Measurements from ENCODE around the gene ANXA3.

The ANXA3 gene

DNA sequence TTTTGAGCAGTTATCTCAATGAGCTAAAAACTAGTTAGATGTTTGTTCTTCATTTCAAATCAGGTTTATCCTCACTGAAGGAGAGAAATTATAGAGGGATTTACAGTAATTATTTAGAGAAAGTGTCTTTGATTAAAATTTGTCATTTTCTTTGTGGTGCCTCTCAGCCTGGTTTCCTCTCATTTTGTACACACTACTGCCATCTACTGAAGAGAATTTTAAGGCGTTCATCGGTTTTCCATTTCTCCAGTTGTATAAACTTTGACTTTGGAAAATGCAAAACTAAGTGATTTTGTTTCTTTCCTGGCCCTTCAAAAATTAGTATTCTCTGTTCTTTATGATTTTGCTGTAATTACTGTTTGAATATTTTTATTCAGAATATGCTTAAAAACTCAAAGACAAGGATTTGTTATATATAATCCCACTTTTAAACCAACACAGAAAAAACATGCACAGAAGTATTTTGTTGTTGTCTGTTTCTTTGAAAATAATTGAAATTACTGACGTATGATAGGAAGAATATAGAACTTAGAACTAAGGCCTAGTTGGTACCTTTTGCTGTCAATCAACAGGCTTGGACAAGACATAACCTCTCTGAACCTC, 34.4 kb upstream of the ANXA3 start:
- no peak overlapping the region for H3K4me3 ChIP-seq (ENCODE audit: low read length)
- DNase-seq (ENCODE audit: low read depth) = peak; percentile 53
- TF ChIP-seq, protein P1, sequence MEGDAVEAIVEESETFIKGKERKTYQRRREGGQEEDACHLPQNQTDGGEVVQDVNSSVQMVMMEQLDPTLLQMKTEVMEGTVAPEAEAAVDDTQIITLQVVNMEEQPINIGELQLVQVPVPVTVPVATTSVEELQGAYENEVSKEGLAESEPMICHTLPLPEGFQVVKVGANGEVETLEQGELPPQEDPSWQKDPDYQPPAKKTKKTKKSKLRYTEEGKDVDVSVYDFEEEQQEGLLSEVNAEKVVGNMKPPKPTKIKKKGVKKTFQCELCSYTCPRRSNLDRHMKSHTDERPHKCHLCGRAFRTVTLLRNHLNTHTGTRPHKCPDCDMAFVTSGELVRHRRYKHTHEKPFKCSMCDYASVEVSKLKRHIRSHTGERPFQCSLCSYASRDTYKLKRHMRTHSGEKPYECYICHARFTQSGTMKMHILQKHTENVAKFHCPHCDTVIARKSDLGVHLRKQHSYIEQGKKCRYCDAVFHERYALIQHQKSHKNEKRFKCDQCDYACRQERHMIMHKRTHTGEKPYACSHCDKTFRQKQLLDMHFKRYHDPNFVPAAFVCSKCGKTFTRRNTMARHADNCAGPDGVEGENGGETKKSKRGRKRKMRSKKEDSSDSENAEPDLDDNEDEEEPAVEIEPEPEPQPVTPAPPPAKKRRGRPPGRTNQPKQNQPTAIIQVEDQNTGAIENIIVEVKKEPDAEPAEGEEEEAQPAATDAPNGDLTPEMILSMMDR (IDR thresholded peaks at IDR 0.05; ENCODE audit: insufficient read depth, low read depth, low read length, missing control alignments) = peak; percentile 67

DNA sequence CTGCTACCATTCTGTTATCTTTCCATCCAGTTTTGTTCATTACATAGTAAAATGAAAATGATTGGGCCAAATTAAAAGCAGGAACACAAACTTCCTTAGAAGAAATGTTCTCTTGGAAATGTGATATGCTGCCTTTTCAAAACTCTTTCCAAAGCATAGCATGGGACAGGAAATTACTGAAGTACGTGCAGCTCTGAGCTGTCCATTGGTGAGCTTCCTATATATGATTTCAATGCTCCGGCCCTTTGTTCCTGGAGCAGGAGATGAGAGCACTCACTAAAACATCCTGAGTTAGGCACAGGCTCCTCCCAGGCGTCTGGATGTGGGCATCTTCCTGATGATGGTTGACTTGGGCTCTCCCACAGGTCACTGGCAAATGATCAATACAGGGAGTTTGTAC, 33.0 kb upstream of the ANXA3 start:
- no peak overlapping the region for H3K4me3 ChIP-seq (ENCODE audit: low read length)
- DNase-seq (ENCODE audit: low read depth) = no peak
- TF ChIP-seq, protein P1 (IDR thresholded peaks at IDR 0.05; ENCODE audit: insufficient read depth, low read depth, low read length, missing control alignments) = no peak

DNA sequence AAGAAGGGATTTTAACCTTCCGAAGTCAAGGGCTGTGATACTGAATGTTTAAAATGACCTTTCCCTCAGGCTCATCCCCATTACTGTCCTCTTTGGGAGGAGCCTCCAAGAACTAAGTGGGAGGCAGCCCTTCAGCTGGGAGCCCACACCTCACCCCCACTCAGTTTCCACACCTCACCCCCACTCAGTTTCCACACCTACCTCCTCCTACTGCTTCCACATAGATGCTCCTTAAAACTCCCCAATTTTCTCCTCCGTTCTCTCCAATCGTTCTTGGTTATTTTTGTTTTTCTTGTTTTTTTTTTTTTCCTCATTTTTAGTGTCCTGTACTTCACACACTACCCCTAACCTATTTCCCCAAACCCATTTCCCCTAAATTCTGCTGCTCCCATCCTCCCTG, 31.6 kb upstream of the ANXA3 start:
- no peak for DNase-seq (ENCODE audit: low read depth)
- TF ChIP-seq, protein P1 (IDR thresholded peaks at IDR 0.05; ENCODE audit: insufficient read depth, low read depth, low read length, missing control alignments) = no peak
- no peak overlapping the region for H3K4me3 ChIP-seq (ENCODE audit: low read length)

DNA sequence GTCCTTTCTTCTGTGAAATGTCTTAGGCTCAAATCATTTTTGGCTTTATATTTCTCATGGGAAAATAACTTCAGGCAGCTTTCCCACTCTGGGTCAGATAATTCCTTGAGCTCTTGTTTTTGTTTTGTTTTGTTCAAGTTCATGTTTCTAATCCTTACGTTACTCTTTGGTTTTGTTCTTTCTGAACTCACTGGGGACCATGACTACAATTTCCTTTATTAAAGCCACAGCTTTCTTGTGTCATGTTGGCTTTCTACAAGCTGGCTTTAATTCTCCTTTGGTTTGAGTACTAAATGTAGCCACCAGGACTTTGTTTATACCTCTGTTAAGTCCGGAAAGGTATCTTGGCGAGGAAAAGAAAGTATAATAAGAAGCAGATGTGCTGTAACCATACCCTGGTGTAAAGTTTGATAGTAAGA, 30.8 kb upstream of the ANXA3 start:
- no peak overlapping the region for H3K4me3 ChIP-seq (ENCODE audit: low read length)
- TF ChIP-seq, protein P1 (IDR thresholded peaks at IDR 0.05; ENCODE audit: insufficient read depth, low read depth, low read length, missing control alignments) = no peak
- no peak for DNase-seq (ENCODE audit: low read depth)

DNA sequence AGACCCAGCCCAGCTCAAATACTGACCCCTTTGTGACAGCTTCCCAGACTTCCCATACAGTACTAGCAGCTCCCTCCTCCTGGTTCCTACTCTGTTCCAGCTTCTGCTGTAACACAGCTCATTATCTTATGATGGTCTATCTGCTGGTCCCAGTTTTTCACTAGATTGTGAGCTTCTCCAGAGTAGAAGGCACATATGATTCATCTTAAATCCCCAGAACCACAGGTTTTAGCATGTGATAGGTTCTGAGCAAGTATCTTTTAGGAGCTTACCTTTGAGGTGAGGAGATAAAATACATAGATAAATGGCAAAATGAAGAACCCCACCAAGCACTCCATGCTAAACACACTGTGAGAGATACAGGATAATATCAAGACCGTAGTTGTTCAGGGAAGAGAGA, 27.6 kb upstream of the ANXA3 start:
- no peak overlapping the region for H3K4me3 ChIP-seq (ENCODE audit: low read length)
- TF ChIP-seq, protein P1 (IDR thresholded peaks at IDR 0.05; ENCODE audit: insufficient read depth, low read depth, low read length, missing control alignments) = no peak
- no peak for DNase-seq (ENCODE audit: low read depth)

DNA sequence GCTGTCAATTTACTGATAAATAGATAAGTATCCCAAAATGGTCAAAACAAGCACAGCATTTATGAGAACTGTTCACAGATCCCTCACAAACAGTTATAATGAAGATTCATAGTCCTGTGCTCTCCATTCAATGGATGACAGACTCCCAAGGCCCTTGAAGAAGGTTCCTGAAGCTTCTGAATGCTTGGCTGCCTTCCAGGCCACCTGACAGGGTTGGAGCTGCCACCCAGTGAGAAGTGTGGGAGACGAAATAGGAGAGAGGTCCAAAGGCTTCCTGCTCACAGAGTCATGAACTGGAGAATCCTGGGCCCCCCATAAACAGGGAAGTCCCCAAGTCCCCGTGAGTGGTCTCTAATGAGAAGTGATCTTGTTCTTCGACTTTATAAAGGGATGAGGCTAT, 26.0 kb upstream of the ANXA3 start:
- no peak for DNase-seq (ENCODE audit: low read depth)
- no peak overlapping the region for H3K4me3 ChIP-seq (ENCODE audit: low read length)
- TF ChIP-seq, protein P1 (IDR thresholded peaks at IDR 0.05; ENCODE audit: insufficient read depth, low read depth, low read length, missing control alignments) = no peak

DNA sequence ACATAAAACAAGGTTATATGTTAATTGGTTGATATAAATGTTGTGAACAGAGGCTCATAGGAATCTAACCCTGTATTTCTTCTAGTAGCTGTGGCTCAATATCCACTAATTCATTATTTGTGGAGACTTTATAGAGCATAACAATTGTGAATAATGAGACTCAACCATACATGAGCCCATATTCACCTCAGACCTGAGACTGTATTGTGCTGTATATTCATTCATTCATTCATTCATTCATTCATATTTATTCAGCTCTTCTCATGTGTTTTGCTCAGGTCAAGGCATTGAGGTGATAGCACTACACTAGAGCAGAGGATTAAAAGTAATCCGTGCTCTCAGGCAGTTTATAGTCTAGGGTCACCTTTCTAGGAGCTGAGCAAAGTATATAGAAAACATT, 24.5 kb upstream of the ANXA3 start:
- DNase-seq (ENCODE audit: low read depth) = no peak

More for the DNA sequence above, 24.5 kb upstream of the ANXA3 start:
- TF ChIP-seq, protein P1 (IDR thresholded peaks at IDR 0.05; ENCODE audit: insufficient read depth, low read depth, low read length, missing control alignments) = no peak
- no peak overlapping the region for H3K4me3 ChIP-seq (ENCODE audit: low read length)
